Fibroblast of gingiva (primary cell): ENCODE data around the gene DDX59.
"Not testable (repeated sequence)": the region's sequence is repeated elsewhere in the genome, so short reads cannot be mapped to it uniquely, and the experiment has no call there.

Experiments
- DNase-seq: peaks from one replicate; pipeline ENCODE4 v3.0.0-alpha.2; 2011; ENCODE audit warnings: low read depth

DDX59 gene

GRCh38 chr1:200670242-200671118, 773 bp upstream of the DDX59 start:
- no peak for DNase-seq

- no peak for DNase-seq
Observed at GRCh38 chr1:200668514-200669313, 993 bp downstream of the DDX59 start.

DNA sequence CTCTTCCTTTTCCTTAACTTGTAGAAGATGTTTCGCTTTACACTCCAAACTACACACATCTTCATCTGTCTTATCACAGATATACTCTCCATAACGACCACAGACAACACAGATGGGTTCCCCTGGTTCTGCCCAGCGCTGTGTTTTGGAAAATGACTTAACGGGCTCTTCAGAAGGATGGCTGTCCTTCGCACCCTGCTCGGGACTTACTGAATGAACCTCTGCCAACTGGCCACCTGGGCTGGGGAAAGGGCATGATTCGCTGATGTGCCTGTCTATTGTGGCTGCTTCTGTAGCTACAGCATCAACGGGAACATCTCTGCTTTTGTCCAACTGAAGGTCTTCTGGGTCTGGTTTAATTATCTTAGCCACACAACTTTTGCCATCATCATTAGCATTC, 3.4 kb downstream of the DDX59 start:
- no peak for DNase-seq

GRCh38 chr1:200665861-200666260, 3.8 kb downstream of the DDX59 start:
- no peak for DNase-seq

DNA sequence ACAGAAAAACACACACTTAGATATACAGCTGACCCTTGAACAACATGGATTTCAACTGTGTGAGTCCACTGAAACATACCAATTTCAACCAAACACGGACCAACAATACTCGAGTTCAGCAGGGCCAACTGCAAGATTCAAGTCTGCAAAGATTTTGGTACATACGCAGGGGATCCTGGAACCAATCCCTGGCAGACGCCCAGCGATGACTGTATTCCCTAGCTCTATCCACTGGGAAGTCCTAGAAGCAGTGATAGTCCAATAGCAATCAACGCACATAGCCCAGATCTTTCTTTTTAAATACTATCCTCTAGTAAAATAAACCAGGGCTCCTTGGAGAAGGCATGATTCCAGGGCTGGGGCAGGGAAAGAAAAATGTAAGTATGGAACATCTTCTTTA, 9.0 kb downstream of the DDX59 start:
- no peak for DNase-seq

- no peak for DNase-seq
Observed at GRCh38 chr1:200659269-200659668, 10.4 kb downstream of the DDX59 start.

DNA sequence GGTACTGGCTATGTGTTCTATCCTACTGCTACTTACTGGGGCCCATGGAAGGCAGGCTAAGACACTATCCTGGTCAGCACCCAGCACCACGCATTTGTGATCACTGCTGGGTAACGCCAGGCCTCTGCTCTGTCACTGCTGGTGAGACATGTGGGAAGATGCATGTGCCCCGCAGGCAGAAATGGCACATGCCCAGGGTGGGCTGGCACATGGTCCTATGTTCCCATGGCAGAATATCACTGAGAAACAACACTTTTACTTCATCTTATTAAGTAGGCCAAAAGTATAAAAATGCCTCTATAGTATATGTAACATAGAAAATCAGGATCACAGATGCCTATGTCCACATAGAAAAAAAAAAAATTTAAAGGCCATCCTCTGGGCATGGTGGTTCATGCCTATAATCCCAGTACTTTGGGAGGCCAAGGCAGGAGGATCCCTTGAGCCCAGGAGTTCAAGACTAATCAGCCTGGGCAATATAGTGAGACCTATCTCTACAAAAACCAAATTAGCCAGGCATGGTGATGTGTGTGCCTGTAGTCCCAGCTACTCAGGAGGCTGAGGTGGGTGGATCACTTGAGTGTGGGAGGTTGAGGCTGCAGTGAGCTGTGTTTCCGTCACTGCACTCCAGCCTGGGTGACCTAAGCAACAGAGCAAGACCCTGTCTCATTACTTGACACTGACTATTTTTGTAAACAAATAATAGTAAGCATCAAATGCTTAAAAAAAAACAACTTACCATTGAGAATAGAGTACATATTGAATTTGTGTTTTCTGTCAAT, 11.5 kb downstream of the DDX59 start:
- no peak for DNase-seq

- DNase-seq = no peak
Observed at GRCh38 chr1:200654660-200655059, 15.0 kb downstream of the DDX59 start.

DNA sequence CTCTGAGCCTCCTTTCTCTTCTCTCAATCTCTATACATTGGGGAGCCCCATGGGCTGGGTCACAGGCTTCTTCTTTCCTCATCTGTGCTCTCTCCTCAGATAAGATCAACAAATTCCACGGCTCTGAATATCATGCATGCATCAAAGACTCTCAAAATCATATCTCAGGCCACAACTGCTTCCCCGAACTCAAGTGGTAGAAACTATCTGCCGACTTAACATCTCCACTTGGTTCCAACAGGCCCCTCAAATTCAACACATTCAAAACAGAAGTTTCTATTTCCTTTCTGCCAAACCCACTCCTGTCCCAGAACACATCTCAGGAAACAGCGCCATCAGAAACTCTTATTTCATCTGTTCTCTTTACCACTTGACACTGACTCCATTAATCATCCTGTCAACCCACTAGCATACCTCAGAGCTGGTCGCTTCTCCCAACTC, 16.7 kb downstream of the DDX59 start:
- no peak for DNase-seq

- DNase-seq = no peak
Observed at GRCh38 chr1:200652378-200652777, 17.3 kb downstream of the DDX59 start.

- no peak for DNase-seq
Observed at GRCh38 chr1:200646515-200646914, 23.2 kb downstream of the DDX59 start.

- no peak for DNase-seq
Observed at GRCh38 chr1:200644021-200644420, 25.7 kb downstream of the DDX59 start.

DNA sequence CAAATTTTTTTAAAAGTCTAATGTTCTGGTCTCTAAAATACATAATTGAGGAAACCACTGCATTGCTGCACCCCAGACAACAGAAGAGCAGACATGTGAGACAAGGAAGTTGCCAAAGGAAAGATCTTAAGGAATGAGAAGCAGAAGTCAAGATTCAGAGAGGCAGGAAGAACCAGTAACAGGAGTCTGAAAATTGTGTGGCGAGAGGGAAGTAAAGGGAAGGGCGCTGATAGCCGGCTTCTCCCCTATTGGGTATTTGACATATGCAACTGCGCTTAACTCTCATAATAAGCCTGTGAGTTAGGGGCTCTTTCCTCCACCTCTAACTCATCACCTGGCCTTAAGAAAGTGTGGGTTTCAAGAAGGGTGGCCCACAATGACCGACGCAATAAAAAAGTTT, 27.2 kb downstream of the DDX59 start:
- DNase-seq = peak; percentile 18

- peak; percentile 67 for DNase-seq
Observed at GRCh38 chr1:200640963-200641401, 28.7 kb downstream of the DDX59 start.

DNA sequence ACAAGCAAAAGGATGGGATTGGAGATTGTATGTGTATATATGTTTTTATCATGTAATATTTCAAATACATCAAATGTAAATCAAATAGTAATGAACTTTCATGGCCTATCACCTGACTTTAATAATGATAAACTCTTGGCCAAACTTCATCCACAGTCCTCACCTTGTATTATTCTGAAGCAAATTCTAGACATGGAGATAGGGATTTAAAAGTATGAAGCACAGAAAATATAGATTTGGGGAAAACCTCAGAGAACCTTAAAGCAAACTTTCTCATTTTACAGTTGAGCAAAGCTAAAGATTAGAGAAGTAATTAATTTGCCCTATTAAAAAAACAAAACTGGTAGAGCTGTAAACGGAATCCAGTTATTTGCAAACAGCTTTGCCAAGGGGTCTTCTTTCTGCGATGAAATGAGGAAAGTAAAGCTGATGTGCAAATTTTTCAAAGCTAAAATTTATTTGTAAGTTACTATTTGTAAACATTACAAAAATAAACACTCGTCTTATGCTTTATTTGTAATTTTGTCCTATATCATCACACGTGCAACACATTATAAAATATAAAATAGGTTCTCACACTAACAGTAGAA, 29.2 kb downstream of the DDX59 start:
- DNase-seq = no peak

DNA sequence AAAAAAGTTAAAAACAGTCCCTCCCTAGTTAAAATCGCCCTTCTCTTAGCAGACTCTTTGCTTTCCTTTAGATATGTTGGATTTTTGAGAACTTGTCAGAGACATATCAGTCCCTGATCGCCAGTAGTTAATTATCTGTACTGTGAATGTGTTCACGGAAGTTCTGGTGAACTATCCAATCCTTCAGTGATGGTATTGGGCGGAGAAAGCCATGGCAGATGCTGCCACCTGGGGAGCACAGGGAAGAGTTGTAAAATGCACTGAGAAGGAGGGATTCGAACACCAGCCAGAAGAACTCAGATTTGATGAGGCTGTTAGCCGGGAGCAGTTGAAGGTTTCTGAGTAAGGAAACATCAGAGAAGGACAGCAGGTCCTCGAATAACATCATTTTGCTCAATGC, 31.6 kb downstream of the DDX59 start:
- no peak for DNase-seq

- no peak for DNase-seq
Observed at GRCh38 chr1:200636681-200637080, 33.0 kb downstream of the DDX59 start.

DNA sequence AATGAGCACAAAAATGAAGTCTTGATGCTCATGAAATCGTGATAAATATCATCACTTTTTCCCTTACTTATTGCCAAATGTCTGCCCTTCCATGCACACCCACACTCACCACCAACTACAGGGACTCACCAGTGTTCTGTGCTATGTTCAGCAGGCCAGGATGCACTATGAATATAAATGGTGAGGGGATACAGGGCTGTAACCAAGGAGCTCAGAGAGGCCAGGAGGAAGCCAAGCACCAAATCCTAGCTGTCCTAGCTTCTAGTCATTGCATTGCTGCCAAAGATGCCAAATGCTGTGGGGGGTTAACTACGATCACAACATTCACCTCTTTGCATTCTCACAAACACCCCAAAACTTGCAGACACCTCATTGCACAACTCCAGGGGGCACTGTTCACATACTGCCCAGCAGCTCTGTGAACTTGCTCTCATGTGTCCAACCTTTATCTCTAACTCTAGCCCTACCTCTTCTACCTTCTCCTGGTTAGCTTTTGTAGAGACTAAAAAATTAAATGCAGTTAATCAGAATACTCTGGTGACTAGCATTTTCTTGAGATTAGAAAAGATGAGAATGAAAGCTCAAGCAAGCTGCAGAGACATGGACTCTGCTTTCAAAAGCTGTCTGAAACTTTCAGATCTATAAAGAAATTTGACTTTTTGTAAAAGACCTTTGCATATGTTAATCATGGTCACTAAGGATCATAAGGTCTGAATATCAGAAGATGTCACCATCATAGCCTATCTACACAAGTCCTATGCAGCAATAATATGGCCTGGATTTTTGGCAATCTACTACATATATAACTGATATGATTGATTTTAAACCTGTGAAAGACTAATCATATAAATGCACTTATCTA, 35.2 kb downstream of the DDX59 start:
- no peak for DNase-seq

GRCh38 chr1:200631375-200631774, 38.3 kb downstream of the DDX59 start:
- no peak for DNase-seq

GRCh38 chr1:200630515-200630899, 39.2 kb downstream of the DDX59 start:
- DNase-seq = not testable (repeated sequence)
